ENCODE data around the gene GAD1.

DNA sequence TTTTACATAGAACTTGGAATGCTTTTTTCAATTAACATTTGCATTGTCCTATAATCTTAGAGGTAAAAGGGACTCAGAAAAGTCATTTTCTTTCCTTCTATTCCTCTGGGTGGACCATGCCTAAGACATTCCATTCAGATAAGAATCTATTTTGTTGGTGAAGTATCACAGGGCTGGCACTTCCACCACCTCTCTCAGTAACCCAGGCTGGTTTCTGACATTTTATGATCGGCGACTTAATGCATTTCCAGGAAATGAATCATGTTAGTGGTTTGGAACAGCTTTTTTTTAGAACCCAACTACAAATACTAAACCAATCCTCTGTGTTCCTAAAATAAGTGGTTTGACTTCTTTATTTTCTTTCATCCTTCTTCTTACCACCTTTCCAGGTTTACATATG is 27.0 kb downstream of the GAD1 start:
- no peak for TF ChIP-seq SUZ12 (IDR thresholded peaks at IDR 0.05; ENCODE audit: extremely low read depth, insufficient read depth, insufficient read length)
- TF ChIP-seq YY1 (IDR thresholded peaks at IDR 0.05; ENCODE audit: insufficient read depth, insufficient read length) = no peak

Data from NT2/D1 (cell line).